ENCODE data around the gene CHMP1A.

GRCh38 chr16:89600427-89600826, 57.1 kb downstream of the CHMP1A start:
- TF ChIP-seq CTCF (conservative IDR thresholded peaks at IDR 0.05; ENCODE audit: low read depth, low read length): no peak
- no peak for TF ChIP-seq EZH2 (IDR thresholded peaks at IDR 0.05; ENCODE audit: low read length, unreplicated experiment)

All from PC-3 (cell line).